ENCODE data around the gene KHDRBS2. TPM values are rescaled to one million over a fixed set of nuclear protein-coding genes. Genes with fewer than 3 reads are reported as not detected.

KHDRBS2 gene
- total RNA-seq, 6 donors from 2014 or later, result 5.4 to 48.2 (median 17.9) TPM

GRCh38 chr6:61679625-61680024, 606.4 kb downstream of the KHDRBS2 start:
- TF ChIP-seq POLR2AphosphoS5 (IDR thresholded peaks at IDR 0.05), result no peak
- TF ChIP-seq POLR2A (IDR thresholded peaks at IDR 0.05), result no peak
- no peak for TF ChIP-seq EP300 (IDR thresholded peaks at IDR 0.05)
- TF ChIP-seq CTCF (IDR thresholded peaks at IDR 0.05), result no peak
- H3K9me3 ChIP-seq, result no peaks in the 10 kb centered on the region
- no peak overlapping the region for H3K4me3 ChIP-seq
- H3K27ac ChIP-seq, result no peak overlapping the region
- WGBS, 2 donors, result 92 to 94% methylated on average over 6 of the region's 6 CpGs
- no peak for DNase-seq
- H3K36me3 ChIP-seq, result no peaks in the 10 kb centered on the region
- ATAC-seq (ENCODE audit: low FRiP score in 2 of 2), result no peak
- H3K4me1 ChIP-seq, result no peaks in the 10 kb centered on the region
- no peaks in the 10 kb centered on the region for H3K27me3 ChIP-seq

- WGBS, 2 donors, result 85 to 88% methylated on average over 2 of the region's 2 CpGs
- Histone ChIP-seq H3K36me3 (no peaks in the 10 kb centered on the region), H3K27me3 (no peaks in the 10 kb centered on the region), H3K27ac (no peak overlapping the region), H3K4me3 (no peak overlapping the region), H3K4me1 (no peaks in the 10 kb centered on the region), H3K9me3 (no peaks in the 10 kb centered on the region)
- ATAC-seq (ENCODE audit: low FRiP score in 2 of 2), result no peak
- DNase-seq, result no peak
- TF ChIP-seq CTCF (IDR thresholded peaks at IDR 0.05), result no peak
- no peak for TF ChIP-seq POLR2AphosphoS5 (IDR thresholded peaks at IDR 0.05)
- no peak for TF ChIP-seq EP300 (IDR thresholded peaks at IDR 0.05)
- TF ChIP-seq POLR2A (IDR thresholded peaks at IDR 0.05), result no peak
These were observed 610.3 kb downstream of the KHDRBS2 start for GRCh38 chr6:61675734-61676133.

GRCh38 chr6:61649845-61650244, 636.2 kb downstream of the KHDRBS2 start:
- H3K36me3 ChIP-seq, result no peaks in the 10 kb centered on the region
- no peaks in the 10 kb centered on the region for H3K27me3 ChIP-seq
- H3K27ac ChIP-seq, result no peak overlapping the region
- no peak overlapping the region for H3K4me3 ChIP-seq
- no peak for DNase-seq
- no peaks in the 10 kb centered on the region for H3K4me1 ChIP-seq
- no peak for ATAC-seq (ENCODE audit: low FRiP score in 2 of 2)
- TF ChIP-seq POLR2A (IDR thresholded peaks at IDR 0.05), result no peak
- no peak for TF ChIP-seq CTCF (IDR thresholded peaks at IDR 0.05)
- TF ChIP-seq EP300 (IDR thresholded peaks at IDR 0.05), result no peak
- TF ChIP-seq POLR2AphosphoS5 (IDR thresholded peaks at IDR 0.05), result no peak
- WGBS, 2 donors, result 84 to 92% methylated on average over 1 of the region's 1 CpG
- H3K9me3 ChIP-seq, result no peaks in the 10 kb centered on the region

DNA sequence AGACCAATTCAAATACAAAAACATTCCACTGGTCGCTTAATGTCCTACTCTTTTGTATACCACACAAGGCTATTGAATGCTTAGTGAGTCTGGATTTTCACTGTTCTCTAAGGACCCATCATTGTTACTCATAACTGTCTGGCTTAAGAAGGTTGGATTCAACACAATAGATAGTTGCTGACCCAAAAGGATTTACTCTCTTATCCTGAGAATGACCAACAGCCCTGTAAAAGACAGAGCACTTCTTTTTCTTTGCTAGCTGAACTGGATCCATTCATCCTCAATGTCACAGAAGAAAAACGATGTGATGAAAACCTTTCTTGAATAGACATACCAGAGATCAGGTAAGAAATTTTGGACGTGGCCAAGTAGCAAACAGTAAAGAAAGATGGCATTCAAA, 645.6 kb downstream of the KHDRBS2 start:
- 76 to 79% methylated on average over 3 of the region's 3 CpGs for WGBS, 2 donors
- Histone ChIP-seq H3K4me3 (no peak overlapping the region), H3K4me1 (no peaks in the 10 kb centered on the region), H3K27me3 (no peaks in the 10 kb centered on the region), H3K36me3 (no peaks in the 10 kb centered on the region), H3K27ac (no peak overlapping the region), H3K9me3 (no peaks in the 10 kb centered on the region)
- TF ChIP-seq POLR2A (IDR thresholded peaks at IDR 0.05) (no peak), CTCF (IDR thresholded peaks at IDR 0.05) (no peak)
- no peak for DNase-seq
- no peak for ATAC-seq (ENCODE audit: low FRiP score in 2 of 2)
